Measurements from ENCODE around the gene C9orf78.

GRCh38 chr9:129864991-129865647, 30.0 kb upstream of the C9orf78 start:
- TF ChIP-seq MAFK (IDR thresholded peaks at IDR 0.05; ENCODE audit: low read depth, low read length), result no peak
- no peak for TF ChIP-seq CTCF (IDR thresholded peaks at IDR 0.05; ENCODE audit: control extremely low read depth in 1 of 3, insufficient read depth in 1 of 3, low read depth in 1 of 3, low read length in 3 of 3)
- TF ChIP-seq POLR2AphosphoS5 (IDR thresholded peaks at IDR 0.05; ENCODE audit: low read depth, low read length), result no peak
- no peak for TF ChIP-seq CEBPB (IDR thresholded peaks at IDR 0.05; ENCODE audit: low read depth, low read length)
- TF ChIP-seq FOSL1 (IDR thresholded peaks at IDR 0.05; ENCODE audit: insufficient read depth, low read depth, low read length), result no peak
- TF ChIP-seq JUN (IDR thresholded peaks at IDR 0.05; ENCODE audit: low read depth, low read length), result no peak
- no peak for TF ChIP-seq SP1 (IDR thresholded peaks at IDR 0.05; ENCODE audit: low read depth, low read length)
- no peak for TF ChIP-seq ATF2 (IDR thresholded peaks at IDR 0.05; ENCODE audit: low read length)
